HepG2 (cell line): Measurements from ENCODE around the gene WTAP. TPM values are rescaled to one million over a fixed set of nuclear protein-coding genes. Genes with fewer than 3 reads are reported as not detected.
A peak's percentile ranks its signal among the peaks of the same experiment; 100 is the strongest.

Source experiments
- ATAC-seq: fragments of 200-7000 bp; cut with Tn5 transposase; 3 replicates; pipeline ENCODE4 v1.9.1; 2020; ENCODE audit warnings: mild to moderate bottlenecking, moderate library complexity
- BruUV-seq: library from RNA; stranded (reverse); fragments of 400-500 nt; replicated peaks from 2 replicates; lab custom pipeline; 2021; lab: Mats Ljungman, UMichigan
- CTCF ChIA-PET: fragments of 300-600 bp; formaldehyde crosslinking; extraction: SDS; loops from one replicate; lab custom pipeline; 2021; ENCODE audit warnings: low total read pairs, inconsistent platforms, low intra/inter-chr PET ratio; lab: Yijun Ruan, JAX
- POLR2A ChIA-PET: fragments of 350-600 bp; sonication (Branson Sonifier 250); formaldehyde crosslinking; loops from one replicate; lab custom pipeline; 2020; ENCODE audit warnings: antibody characterized with exemption, inconsistent platforms; lab: Yijun Ruan, JAX
- DNase-seq: peaks from one replicate; pipeline ENCODE4 v3.0.0-alpha.2; 2015; ENCODE audit warnings: low spot score
- FAIRE-seq: peaks from 3 replicates; lab custom pipeline; 2011; peaks lifted over from hg19 to GRCh38; lab: Jason Lieb, UNC
- H2AFZ ChIP-seq: one replicate; pipeline ENCODE4 v1.6.1; 2011; ENCODE audit warnings: low read length, inconsistent platforms
- H3K27ac ChIP-seq: fragments of 300-600 bp; 3 replicates; pipeline ENCODE4 v1.8.0; 2011; ENCODE audit warnings: mixed run types, mild to moderate bottlenecking, mixed read lengths, low read length, inconsistent platforms; ENCODE audit not compliant: insufficient read depth; ENCODE audit errors: extremely low read length
- H3K27me3 ChIP-seq, 2 experiments: fragments of 200-600 bp in 1 of 2; 2 replicates in 1 of 2; 3 replicates in 1 of 2; pipeline versions ENCODE4 v1.6.0 to v1.8.0; 2011; ENCODE audit warnings: low read length in 2 of 2, mild to moderate bottlenecking in 2 of 2, moderate library complexity in 2 of 2, inconsistent platforms in 1 of 2; ENCODE audit not compliant: insufficient read depth in 2 of 2, control insufficient read depth in 1 of 2
- H3K36me3 ChIP-seq, 2 experiments: fragments of 200-600 bp in 1 of 2; replicated peaks in 1 of 2; 2 replicates in 1 of 2; 3 replicates in 1 of 2; pipeline versions ENCODE4 v1.5.1 to v1.8.0; 2011; ENCODE audit warnings: low read length in 2 of 2, inconsistent platforms in 1 of 2; ENCODE audit not compliant: insufficient read depth in 2 of 2, control insufficient read depth in 1 of 2
- H3K4me1 ChIP-seq: 2 replicates; pipeline ENCODE4 v1.5.1; 2012; ENCODE audit warnings: low read length, inconsistent platforms; ENCODE audit not compliant: insufficient read depth
- H3K4me2 ChIP-seq: 2 replicates; pipeline ENCODE4 v1.6.0; 2011; ENCODE audit warnings: low read depth, low read length, inconsistent platforms
- H3K4me3 ChIP-seq, 3 experiments: fragments of 200-600 bp in 1 of 3; sonication (generic), shearing (Covaris generic) in 1 of 3; replicated peaks in 1 of 3; 2 replicates each; pipeline ENCODE4 v1.5.1; 2011 to 2016; ENCODE audit warnings: low read length in 3 of 3, inconsistent platforms in 2 of 3, low read depth in 2 of 3, mild to moderate bottlenecking in 2 of 3, control low read depth in 1 of 3, mixed read lengths in 1 of 3; ENCODE audit not compliant: insufficient read depth in 1 of 3
- H3K79me2 ChIP-seq: one replicate; pipeline ENCODE4 v1.6.1; 2011; ENCODE audit warnings: low read length, inconsistent platforms; ENCODE audit not compliant: insufficient read depth
- H3K9ac ChIP-seq: 2 replicates; pipeline ENCODE4 v1.6.0; 2011; ENCODE audit warnings: mild to moderate bottlenecking, low read depth, low read length, inconsistent platforms; ENCODE audit not compliant: insufficient read depth
- H3K9me3 ChIP-seq: 2 replicates; pipeline ENCODE4 v1.5.1; 2012; ENCODE audit warnings: mild to moderate bottlenecking, low read length
- H4K20me1 ChIP-seq: 2 replicates; pipeline ENCODE4 v1.6.0; 2011; ENCODE audit warnings: inconsistent platforms, mild to moderate bottlenecking, low read length, moderate library complexity; ENCODE audit not compliant: insufficient read depth
- ARNT ChIP-seq: fragments of 450-650 bp; IDR thresholded peaks from 2 replicates; pipeline ENCODE4 v1.6.1; 2017
- KMT2B ChIP-seq: IDR thresholded peaks from 2 replicates; pipeline ENCODE4 v1.6.1; 2016; ENCODE audit warnings: missing genetic modification reagents, missing compliant biosample characterization
- RARA ChIP-seq: IDR thresholded peaks from 2 replicates; pipeline ENCODE4 v1.6.1; 2016; ENCODE audit warnings: missing genetic modification reagents, missing compliant biosample characterization
- RBFOX2 ChIP-seq: fragments of 200-400 bp; formaldehyde crosslinking; IDR thresholded peaks from 2 replicates; pipeline ENCODE4 v1.6.1; 2017; ENCODE audit warnings: low read depth, mild to moderate bottlenecking, low read length
- RXRA ChIP-seq: sonication (generic); formaldehyde crosslinking; IDR thresholded peaks from 2 replicates; pipeline ENCODE4 v1.5.1; 2020; ENCODE audit warnings: missing genetic modification reagents
- SETDB1 ChIP-seq: sonication (generic); formaldehyde crosslinking; IDR thresholded peaks from 2 replicates; pipeline ENCODE4 v1.5.1; 2020; ENCODE audit warnings: missing genetic modification reagents, mild to moderate bottlenecking, borderline replicate concordance
- SIN3A ChIP-seq: IDR thresholded peaks from 2 replicates; pipeline ENCODE4 v1.6.1; 2011; ENCODE audit warnings: low read depth, mild to moderate bottlenecking, control low read depth, low read length, borderline replicate concordance
- ZMYM3 ChIP-seq: sonication (generic); formaldehyde crosslinking; IDR thresholded peaks from 2 replicates; pipeline ENCODE4 v1.5.1; 2020; ENCODE audit warnings: mild to moderate bottlenecking, missing genetic modification reagents
- WGBS: methylation state at CpG from one replicate; pipeline ENCODE4 v1.1.6; 2017; ENCODE audit warnings: low lambda C conversion rate; 5-methylcytosine and 5-hydroxymethylcytosine counted together
- in situ Hi-C: cut with HindIII; loops from 2 replicates; pipeline ENCODE4 v1.10.0; 2017; ENCODE audit warnings: low pct_unique_long_range_greater_than_20kb; ENCODE audit not compliant: extremely low pct_ligation_motif_present
- intact Hi-C: fragments of 100-400 bp; cut with micrococcal nuclease; formaldehyde crosslinking; loops from one replicate; pipeline ENCODE4 v1.10.0; 2022; ENCODE audit not compliant: unreplicated experiment
- polyA plus RNA-seq, 8 experiments: library from polyadenylated mRNA; depleted of rRNA in 3 of 8; stranded (reverse) in 7 of 8; unstranded in 1 of 8; fragments of >200 nt; fragmentation: Illumina TruSeq in 4 of 8; extraction: Trizol in 4 of 8; gene quantifications; 2 replicates each; pipeline versions ENCODE4 v1.2.1 to v1.2.3, GENCODE V29; 2011 to 2016; ENCODE audit warnings: low read depth in 4 of 8, missing spikeins in 1 of 8, mixed read lengths in 1 of 8; ENCODE audit not compliant: insufficient read depth in 1 of 8
- total RNA-seq, 5 experiments: library from RNA; depleted of rRNA; stranded (reverse); fragments of >200 nt; fragmentation: Illumina TruSeq; extraction: Trizol; gene quantifications; 2 replicates each; pipeline ENCODE4 v1.2.3, GENCODE V29; 2016; ENCODE audit warnings: low read depth in 1 of 5
- TF ChIP-seq, protein P1 (sequence below): sonication (generic); formaldehyde crosslinking; IDR thresholded peaks from 2 replicates; pipeline ENCODE4 v1.4.0; 2020; ENCODE audit warnings: missing genetic modification reagents, borderline replicate concordance
- TF ChIP-seq, protein P2 (sequence below): sonication (generic); formaldehyde crosslinking; IDR thresholded peaks from 2 replicates; pipeline ENCODE4 v1.4.0; 2020; ENCODE audit warnings: missing genetic modification reagents, mild to moderate bottlenecking, borderline replicate concordance

The WTAP gene
- total and polyA plus RNA-seq, 2 of the 13 experiments (the other 11 are each of a cell fraction or from before 2014, with no cell fraction given) = 31.6 to 167 TPM

DNA sequence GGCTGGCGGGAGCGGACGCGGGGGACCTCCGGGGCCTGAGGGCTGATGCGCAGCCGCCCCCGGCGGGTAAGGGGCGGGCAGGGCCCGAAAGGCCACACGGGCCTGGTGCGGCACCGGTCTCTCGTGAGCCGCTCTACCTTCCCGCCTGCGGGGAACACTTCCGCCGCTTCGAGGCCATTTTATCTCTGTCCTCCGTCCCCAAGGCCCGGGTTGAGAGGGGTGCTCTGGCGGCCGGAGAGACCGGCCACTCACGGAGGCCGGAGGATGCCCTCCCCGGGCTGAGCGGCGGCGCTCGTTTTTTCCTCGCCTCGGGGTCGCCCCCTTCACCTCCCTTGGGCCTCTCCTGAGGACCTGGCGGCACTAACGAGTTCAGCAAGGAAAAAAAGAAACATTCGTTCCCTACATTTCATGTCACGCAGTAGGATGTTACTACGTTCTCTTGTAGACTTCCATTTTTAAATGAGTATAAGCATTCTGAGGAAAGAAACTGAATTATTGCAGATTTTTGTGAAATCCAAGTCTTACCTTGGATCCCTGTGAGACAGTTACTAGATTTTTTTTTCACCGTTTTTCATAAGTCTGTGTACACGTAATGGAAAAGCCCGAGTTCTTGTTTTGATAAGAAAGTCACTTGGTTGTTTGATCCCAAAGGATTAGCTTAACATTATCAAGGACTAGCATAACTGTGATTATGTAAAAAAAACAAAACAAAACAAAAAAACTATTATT lies 575 bp downstream of the WTAP start (continued):
- 0 out of 2 replicates have a peak, but pooled peaks have one; percentile 34 for TF ChIP-seq RXRA (CRISPR knock-in tag)
- TF ChIP-seq, protein P1, sequence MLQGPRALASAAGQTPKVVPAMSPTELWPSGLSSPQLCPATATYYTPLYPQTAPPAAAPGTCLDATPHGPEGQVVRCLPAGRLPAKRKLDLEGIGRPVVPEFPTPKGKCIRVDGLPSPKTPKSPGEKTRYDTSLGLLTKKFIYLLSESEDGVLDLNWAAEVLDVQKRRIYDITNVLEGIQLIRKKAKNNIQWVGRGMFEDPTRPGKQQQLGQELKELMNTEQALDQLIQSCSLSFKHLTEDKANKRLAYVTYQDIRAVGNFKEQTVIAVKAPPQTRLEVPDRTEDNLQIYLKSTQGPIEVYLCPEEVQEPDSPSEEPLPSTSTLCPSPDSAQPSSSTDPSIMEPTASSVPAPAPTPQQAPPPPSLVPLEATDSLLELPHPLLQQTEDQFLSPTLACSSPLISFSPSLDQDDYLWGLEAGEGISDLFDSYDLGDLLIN (CRISPR knock-in tag) = peak; percentile 61; the same call in 1 of the 2 replicates
- TF ChIP-seq SIN3A = peak; percentile 70; the same call in 1 of the 2 replicates
- TF ChIP-seq RARA (CRISPR knock-in tag) = peak; percentile 6; the same call in 1 of the 2 replicates
- TF ChIP-seq, all 625 proteins: peak for 106

DNA sequence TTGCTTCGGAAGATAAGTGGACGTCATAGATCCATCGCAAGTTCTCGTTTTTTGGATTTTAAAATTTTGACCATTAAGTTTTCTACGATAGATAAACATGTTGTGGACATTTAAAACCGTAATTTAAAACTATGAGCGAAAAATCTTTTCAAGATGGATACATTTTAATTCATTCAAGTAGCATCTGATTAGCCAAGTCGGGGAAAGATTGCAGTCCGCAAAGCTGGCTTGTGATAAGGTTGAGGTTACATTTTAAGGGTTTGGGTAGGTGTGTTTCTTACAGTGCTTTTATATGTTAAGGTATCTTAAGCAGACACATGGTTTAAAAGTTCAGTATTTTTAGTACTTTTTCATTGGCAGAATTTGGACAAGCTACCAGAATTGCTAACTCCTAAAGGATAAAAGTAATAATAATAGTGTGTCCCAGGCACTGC lies 1.2 kb downstream of the WTAP start:
- FAIRE-seq = no peak
- peaks cover 58% of the 10 kb centered on the region for H4K20me1 ChIP-seq
- peaks cover 0 to 4% of the 10 kb centered on the region in 2 experiments; a peak in 3 of 5 replicates for H3K36me3 ChIP-seq
- peak overlapping the region; percentile 88 to 99 (median 97) for H3K4me3 ChIP-seq
- peak overlapping the region; percentile 96 for H3K4me2 ChIP-seq
- no peak for ATAC-seq
- H3K4me1 ChIP-seq = peaks cover 68% of the 10 kb centered on the region
- DNase-seq = no peak
- peak overlapping the region; percentile 99 for H3K27ac ChIP-seq
- WGBS = under 1% methylated on average over 9 of the region's 9 CpGs
- no peaks in the 10 kb centered on the region for H3K9me3 ChIP-seq
- no peak for TF ChIP-seq KMT2B (CRISPR knock-in tag)
- TF ChIP-seq RBFOX2 = peak; percentile 58
- TF ChIP-seq SETDB1 = no peak
- no peak for TF ChIP-seq ARNT
- TF ChIP-seq ZMYM3 (CRISPR knock-in tag) = no peak
- TF ChIP-seq, protein P2, sequence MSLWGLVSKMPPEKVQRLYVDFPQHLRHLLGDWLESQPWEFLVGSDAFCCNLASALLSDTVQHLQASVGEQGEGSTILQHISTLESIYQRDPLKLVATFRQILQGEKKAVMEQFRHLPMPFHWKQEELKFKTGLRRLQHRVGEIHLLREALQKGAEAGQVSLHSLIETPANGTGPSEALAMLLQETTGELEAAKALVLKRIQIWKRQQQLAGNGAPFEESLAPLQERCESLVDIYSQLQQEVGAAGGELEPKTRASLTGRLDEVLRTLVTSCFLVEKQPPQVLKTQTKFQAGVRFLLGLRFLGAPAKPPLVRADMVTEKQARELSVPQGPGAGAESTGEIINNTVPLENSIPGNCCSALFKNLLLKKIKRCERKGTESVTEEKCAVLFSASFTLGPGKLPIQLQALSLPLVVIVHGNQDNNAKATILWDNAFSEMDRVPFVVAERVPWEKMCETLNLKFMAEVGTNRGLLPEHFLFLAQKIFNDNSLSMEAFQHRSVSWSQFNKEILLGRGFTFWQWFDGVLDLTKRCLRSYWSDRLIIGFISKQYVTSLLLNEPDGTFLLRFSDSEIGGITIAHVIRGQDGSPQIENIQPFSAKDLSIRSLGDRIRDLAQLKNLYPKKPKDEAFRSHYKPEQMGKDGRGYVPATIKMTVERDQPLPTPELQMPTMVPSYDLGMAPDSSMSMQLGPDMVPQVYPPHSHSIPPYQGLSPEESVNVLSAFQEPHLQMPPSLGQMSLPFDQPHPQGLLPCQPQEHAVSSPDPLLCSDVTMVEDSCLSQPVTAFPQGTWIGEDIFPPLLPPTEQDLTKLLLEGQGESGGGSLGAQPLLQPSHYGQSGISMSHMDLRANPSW (CRISPR knock-in tag) = 0 out of 2 replicates have a peak, but pooled peaks have one; percentile 28
- 0 out of 2 replicates have a peak, but pooled peaks have one; percentile 4 for TF ChIP-seq SIN3A
- TF ChIP-seq, all 625 proteins: peak for 3
- Histone ChIP-seq H3K9ac (peak overlapping the region; percentile 99), H3K27me3 (no peaks in the 10 kb centered on the region; a peak in 1 of 5 replicates), H2AFZ (no peak overlapping the region), H3K79me2 (peaks cover 93% of the 10 kb centered on the region)
- intact Hi-C loops (no loop called here), in situ Hi-C loops (loop anchor here (5.0 kb wide), 3 partner anchors 34 to 59 kb away; partner anchors contain the start of genes ACAT2, SOD2 and TCP1)
- ChIA-PET CTCF (no interaction called here), POLR2A (interaction anchor here (0.8 to 13.1 kb wide), 6 partner anchors 10 to 62 kb away, joined by 4 to 175 read pairs (median 75); partner anchors contain the start of genes ACAT2, MRPL18, SOD2 and TCP1)
- no TSS peak for BruUV-seq
